DMS153 treated with DMSO at 0.1 percent for 48 hours (cell line): ENCODE measurements around the gene NTN1.

Source experiments
- DNase-seq: peaks from one replicate; lab custom pipeline; 2025; ENCODE audit not compliant: unreplicated experiment; lab: John Stamatoyannopoulos, UW

Gene NTN1

GRCh38 chr17:9004961-9005285, 16.4 kb upstream of the NTN1 start:
- DNase-seq: no peak

DNA sequence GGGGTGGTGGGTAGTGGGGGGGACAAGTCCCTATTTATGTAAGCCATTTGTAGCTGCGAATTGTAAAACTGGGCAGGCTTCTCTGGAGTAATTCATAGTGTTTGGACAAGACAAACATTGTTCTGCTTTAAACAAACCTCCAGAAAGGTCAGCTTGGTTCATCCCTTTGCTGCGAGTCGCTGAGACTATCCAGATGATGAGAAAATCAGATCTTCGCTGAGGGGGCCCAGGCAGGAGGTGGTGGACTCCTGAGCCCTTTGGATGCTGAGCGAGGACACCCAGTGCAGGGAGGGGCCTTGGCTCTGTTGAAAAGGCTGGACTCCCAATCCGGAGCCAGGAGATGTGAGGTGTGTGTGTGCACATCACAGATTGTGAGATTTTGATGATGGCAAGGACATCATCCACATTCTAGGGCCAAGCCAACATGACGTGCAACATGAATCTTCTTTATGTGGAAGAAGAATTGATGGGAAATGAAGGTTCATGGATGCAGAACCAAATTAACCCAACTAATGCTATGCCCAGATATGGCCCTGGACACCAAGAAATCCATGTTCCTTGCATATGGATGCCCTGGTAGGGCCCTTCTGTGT, 15.0 kb upstream of the NTN1 start:
- DNase-seq: no peak

DNA sequence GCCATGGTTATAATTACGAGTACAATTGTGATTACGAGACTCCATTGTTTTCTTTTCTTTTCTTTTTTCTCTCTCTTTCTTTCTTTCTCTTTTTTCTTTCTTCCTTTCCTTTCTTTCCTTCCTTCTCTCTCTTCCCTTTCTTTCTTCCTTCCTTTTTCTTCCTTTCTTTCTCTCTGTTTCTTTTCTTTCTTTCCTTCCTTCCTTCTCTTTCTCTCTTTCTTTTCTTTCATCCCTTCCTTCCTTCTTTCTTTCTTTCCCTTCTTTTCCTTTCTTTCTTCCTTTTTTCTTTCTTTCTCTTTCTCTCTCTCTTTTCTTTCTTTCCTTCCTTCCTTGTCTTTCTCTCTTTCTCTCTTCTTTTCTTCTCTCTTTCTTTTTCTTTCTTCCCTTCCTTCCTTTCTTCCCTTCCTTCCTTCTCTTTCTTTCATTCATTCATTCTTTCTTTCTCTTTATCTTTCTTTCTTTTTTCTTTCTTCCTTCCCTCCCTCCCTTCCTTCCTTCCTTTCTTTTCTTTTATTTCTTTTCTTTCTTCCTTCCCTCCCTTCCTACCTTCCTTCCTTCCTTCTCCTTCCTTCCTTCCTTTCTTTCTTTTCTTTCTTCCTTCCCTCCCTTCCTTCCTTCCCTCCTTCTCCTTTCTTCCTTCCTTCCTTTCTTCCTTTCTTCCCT, 14.1 kb upstream of the NTN1 start:
- no peak for DNase-seq

DNA sequence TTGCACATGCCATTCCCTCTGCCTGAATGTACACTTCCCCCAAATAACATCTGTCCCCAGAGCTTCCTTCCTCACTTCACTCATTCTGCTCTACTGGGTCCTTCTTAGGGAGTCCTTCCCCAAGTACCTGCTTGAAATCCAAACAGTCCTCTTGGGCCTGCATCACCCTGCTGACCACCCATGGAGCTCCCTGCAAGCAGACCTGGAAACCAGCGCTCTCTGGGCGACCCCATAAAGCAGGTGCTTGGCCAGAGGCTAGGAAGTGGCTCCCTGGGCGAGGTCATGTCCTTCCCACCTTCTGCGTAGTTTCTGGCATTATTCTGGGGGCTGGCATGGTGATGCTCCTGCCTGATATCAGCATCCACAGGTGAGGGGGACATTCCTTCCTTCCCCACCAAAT, 12.2 kb upstream of the NTN1 start:
- DNase-seq: no peak

DNA sequence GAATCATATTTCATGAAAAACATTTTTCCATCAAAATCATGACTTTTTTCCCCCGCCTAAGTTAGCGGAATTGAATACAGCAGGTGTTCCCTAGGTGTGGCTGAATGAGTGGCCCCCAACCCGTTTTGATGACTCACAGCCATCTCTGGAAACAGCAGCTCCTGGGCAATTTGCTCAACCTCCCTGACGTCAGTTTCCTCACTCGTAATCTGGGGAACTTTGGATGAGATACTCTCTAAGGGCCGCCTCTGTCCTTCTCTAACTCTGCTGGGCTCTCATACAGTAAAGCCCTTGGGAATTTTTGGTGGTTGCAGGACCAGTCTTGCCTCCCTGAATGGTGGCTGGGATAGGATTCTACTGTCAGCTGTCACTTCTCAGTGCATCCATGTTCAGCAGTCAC, 11.6 kb upstream of the NTN1 start:
- DNase-seq: no peak

- DNase-seq: no peak
Measured at GRCh38 chr17:9011001-9011400, 10.3 kb upstream of the NTN1 start.

DNA sequence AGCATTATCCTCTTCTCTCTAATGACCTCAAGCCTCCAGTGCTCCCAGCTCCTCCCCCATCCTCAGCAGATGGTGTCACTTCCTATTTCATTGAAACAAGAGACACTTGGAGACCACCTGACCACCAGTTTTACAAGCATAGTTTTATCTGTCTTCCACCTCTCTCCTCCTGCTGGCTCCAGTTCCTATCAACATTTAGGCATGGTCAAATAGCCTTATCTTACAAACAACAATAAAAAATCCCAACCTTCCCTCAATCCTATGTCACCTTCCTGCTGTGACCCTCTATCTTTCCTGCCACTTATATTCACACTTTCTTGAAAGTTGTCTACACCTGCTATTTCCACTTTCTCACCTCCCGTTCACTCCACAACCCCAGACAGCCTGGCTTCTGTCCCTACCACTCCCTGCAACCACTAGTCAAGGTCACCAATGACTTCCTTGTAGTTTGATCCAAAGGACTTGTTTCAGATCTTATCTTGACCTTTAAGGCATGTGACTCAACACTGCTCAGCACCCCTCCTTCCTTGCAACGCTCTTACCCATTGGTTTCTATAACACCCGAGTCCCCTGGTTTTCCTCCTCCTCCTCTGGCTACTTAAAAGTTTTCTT, 4.3 kb upstream of the NTN1 start:
- no peak for DNase-seq

GRCh38 chr17:9018726-9019125, 2.6 kb upstream of the NTN1 start:
- DNase-seq: no peak

GRCh38 chr17:9020096-9020823, 1.1 kb upstream of the NTN1 start:
- DNase-seq: no peak

DNA sequence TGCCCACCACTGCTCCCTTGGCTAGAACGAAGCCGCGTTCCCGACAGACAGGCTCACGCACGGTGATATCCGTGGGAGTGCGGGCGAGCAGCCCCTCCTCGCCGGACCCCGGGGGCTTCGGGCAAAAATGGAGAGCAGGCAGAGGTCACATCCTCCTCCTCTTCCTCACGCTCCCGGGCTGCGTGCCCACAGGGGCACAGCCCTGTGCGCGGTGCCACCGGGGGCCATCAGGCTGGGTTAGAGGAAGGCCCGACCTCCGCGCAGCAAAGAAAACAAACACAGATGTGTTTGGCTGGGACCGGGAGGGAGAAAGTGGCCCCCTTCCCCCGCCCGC, 519 bp upstream of the NTN1 start:
- no peak for DNase-seq

GRCh38 chr17:9021992-9022572, 772 bp downstream of the NTN1 start:
- no peak for DNase-seq

GRCh38 chr17:9022573-9023391, 1.5 kb downstream of the NTN1 start:
- DNase-seq: no peak

DNA sequence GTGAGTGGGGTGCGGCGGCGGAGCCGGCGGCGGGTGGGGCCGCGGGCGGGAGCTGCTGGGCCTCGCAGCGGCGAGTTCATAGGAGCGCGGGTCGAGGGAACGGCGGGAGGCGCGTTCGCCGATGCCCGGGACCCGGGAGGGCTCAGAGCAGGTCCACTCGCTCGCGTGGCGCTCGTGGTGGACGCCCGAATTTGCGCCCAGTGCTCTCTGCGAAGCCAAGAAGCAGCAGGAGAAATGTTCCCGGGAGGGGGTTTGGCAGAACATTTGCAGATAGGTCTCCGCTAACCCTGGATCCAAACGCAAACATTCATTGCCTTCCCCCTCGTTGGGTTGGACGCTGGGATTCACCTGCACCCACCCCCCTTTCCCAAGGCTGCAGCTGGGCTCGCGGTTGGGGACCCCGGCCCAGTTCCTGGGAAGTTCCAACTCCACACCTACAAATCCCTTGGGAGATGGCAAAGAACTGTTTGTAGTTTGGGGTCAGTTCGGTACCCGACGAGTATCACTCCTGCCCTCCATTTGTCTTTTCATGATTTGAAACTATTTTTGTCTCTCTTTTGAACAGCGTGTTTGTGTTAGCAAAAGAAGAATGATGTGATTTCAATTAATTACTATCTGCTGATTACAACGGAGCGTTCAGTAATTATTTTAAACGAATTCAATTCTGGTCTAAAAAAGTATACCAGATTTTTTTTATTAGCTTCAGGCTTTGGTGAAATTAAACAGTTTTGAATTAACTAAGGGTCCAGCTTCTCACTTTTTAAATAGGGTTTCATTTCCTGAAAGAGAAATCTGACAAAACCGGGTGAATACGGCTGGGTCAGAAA, 2.3 kb downstream of the NTN1 start:
- no peak for DNase-seq

GRCh38 chr17:9024497-9024896, 3.2 kb downstream of the NTN1 start:
- DNase-seq: no peak

GRCh38 chr17:9026741-9027140, 5.4 kb downstream of the NTN1 start:
- no peak for DNase-seq

DNA sequence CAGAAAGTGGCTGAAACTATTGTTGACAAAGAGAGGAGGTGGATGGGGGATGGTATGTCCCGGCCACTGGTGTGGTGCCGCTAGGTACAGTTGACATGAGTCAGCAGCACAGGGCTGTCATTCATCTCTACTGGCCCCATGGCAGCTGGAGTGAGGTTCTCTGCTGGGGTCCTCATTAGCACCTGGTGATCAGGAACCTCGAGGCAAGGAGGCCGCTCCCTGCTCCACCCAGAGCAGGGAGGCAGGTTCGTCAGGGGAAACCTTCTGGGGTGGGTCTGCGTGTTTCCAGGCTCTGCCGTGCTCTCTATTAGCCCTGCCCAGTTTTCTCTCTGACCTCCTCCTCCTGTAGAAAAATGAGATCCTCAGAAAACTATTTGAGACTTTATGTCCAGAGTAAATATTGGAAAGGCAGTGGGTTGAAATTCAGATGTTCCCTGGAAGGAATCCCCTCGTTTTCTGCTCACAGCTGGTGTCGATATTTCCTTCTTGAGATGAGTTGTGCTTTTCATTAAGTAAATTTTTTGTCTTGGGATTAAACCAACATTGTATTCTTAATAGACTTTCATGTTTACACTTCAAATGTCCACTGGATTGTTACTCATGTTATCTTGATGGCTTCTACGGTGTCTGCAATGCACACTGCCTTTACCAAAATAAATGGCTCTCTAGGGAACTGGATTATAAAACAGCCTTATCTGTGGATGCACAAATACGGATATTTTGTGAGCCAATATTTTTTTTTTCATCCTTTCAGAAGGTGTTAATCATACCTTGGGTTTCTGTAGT, 7.1 kb downstream of the NTN1 start:
- no peak for DNase-seq

- DNase-seq: no peak
Measured at GRCh38 chr17:9028988-9029570, 7.8 kb downstream of the NTN1 start.

GRCh38 chr17:9032151-9032550, 10.8 kb downstream of the NTN1 start:
- no peak for DNase-seq

- DNase-seq: no peak
Measured at GRCh38 chr17:9032583-9032982, 11.3 kb downstream of the NTN1 start.
